ENCODE results near the gene DCX. TPM values are rescaled to one million over a fixed set of nuclear protein-coding genes. Genes with fewer than 3 reads are reported as not detected.

DCX gene
- polyA plus RNA-seq, 3 donors, result not detected

GRCh38 chrX:111410590-111411078 is 1.4 kb downstream of the DCX start:
- no peaks in the 10 kb centered on the region for H3K79me2 ChIP-seq (ENCODE audit: insufficient read depth, low read length)
- intact Hi-C loops (cut with micrococcal nuclease), result no loop called here
- no peak overlapping the region for H3K9ac ChIP-seq (ENCODE audit: insufficient read depth, low read length, poor library complexity, severe bottlenecking)
- H4K20me1 ChIP-seq (ENCODE audit: insufficient read depth, low read length), result no peaks in the 10 kb centered on the region
- no peak for TF ChIP-seq CTCF (IDR thresholded peaks at IDR 0.05)
- Mint-ChIP-seq H3K4me1 (no peaks in the 10 kb centered on the region), H3K36me3 (no peaks in the 10 kb centered on the region), H3K27me3 (ENCODE audit: low read depth in 3 of 3) (peaks cover 0 to 14% (median 8%) of the 10 kb centered on the region in 3 donors), H3K4me3 (no peak overlapping the region), H3K27ac (no peak overlapping the region), H3K9me3 (peaks cover 0 to 4% (median 1%) of the 10 kb centered on the region in 7 donors)
- DNase-seq, result no peak
- H3K4me2 ChIP-seq (replicated peaks; ENCODE audit: extremely low read depth, low read length, poor library complexity, severe bottlenecking), result no peak overlapping the region
- WGBS (ENCODE audit: insufficient coverage), result no CpG with 5 or more reads among the region's 2 CpGs
- no peak overlapping the region for H3K4me3 ChIP-seq (replicated peaks in 1 of 3; ENCODE audit: low read depth in 2 of 3, low read length in 3 of 3)
- no peaks in the 10 kb centered on the region for H3K4me1 ChIP-seq (ENCODE audit: control insufficient read depth in 1 of 2, insufficient read depth in 2 of 2, low read length in 2 of 2)
- H3K27ac ChIP-seq (ENCODE audit: low read depth in 1 of 2, low read length in 2 of 2), result no peak overlapping the region
- H2AFZ ChIP-seq (ENCODE audit: insufficient read depth, low read depth, low read length, poor library complexity, severe bottlenecking), result no peak overlapping the region
- peaks cover 2 to 8% of the 10 kb centered on the region in 2 donors for H3K27me3 ChIP-seq (ENCODE audit: control insufficient read depth in 2 of 2, insufficient read depth in 2 of 2, low read length in 2 of 2)
- no peaks in the 10 kb centered on the region for H3K36me3 ChIP-seq (replicated peaks in 1 of 2; ENCODE audit: control insufficient read depth in 1 of 2, insufficient read depth in 2 of 2, low read length in 2 of 2)
- H3K9me3 ChIP-seq (replicated peaks in 1 of 2; ENCODE audit: control insufficient read depth in 1 of 2, insufficient read depth in 1 of 2, low read length in 2 of 2), result no peaks in the 10 kb centered on the region

- Histone ChIP-seq H3K36me3 (replicated peaks in 1 of 2; ENCODE audit: control insufficient read depth in 1 of 2, insufficient read depth in 2 of 2, low read length in 2 of 2) (no peaks in the 10 kb centered on the region), H3K4me1 (ENCODE audit: control insufficient read depth in 1 of 2, insufficient read depth in 2 of 2, low read length in 2 of 2) (no peaks in the 10 kb centered on the region), H3K9me3 (replicated peaks in 1 of 2; ENCODE audit: control insufficient read depth in 1 of 2, insufficient read depth in 1 of 2, low read length in 2 of 2) (no peaks in the 10 kb centered on the region), H3K79me2 (ENCODE audit: insufficient read depth, low read length) (no peaks in the 10 kb centered on the region), H3K27me3 (ENCODE audit: control insufficient read depth in 2 of 2, insufficient read depth in 2 of 2, low read length in 2 of 2) (peaks cover 2 to 8% of the 10 kb centered on the region in 2 donors), H3K4me2 (replicated peaks; ENCODE audit: extremely low read depth, low read length, poor library complexity, severe bottlenecking) (no peak overlapping the region), H3K27ac (ENCODE audit: low read depth in 1 of 2, low read length in 2 of 2) (no peak overlapping the region), H3K9ac (ENCODE audit: insufficient read depth, low read length, poor library complexity, severe bottlenecking) (no peak overlapping the region), H3K4me3 (replicated peaks in 1 of 3; ENCODE audit: low read depth in 2 of 3, low read length in 3 of 3) (no peak overlapping the region), H2AFZ (ENCODE audit: insufficient read depth, low read depth, low read length, poor library complexity, severe bottlenecking) (no peak overlapping the region), H4K20me1 (ENCODE audit: insufficient read depth, low read length) (no peaks in the 10 kb centered on the region)
- no CpG with 5 or more reads among the region's 3 CpGs for WGBS (ENCODE audit: insufficient coverage)
- no peaks in the 10 kb centered on the region for H3K4me1 Mint-ChIP-seq
- no peak for TF ChIP-seq CTCF (IDR thresholded peaks at IDR 0.05)
- intact Hi-C loops (cut with micrococcal nuclease), result no loop called here
- H3K4me3 Mint-ChIP-seq, result no peak overlapping the region
- H3K27me3 Mint-ChIP-seq (ENCODE audit: low read depth in 3 of 3), result peaks cover 0 to 17% (median 7%) of the 10 kb centered on the region in 3 donors
- peaks cover 0 to 4% (median 0%) of the 10 kb centered on the region in 7 donors for H3K9me3 Mint-ChIP-seq
- no peaks in the 10 kb centered on the region for H3K36me3 Mint-ChIP-seq
- H3K27ac Mint-ChIP-seq, result no peak overlapping the region
- no peak for DNase-seq
Observed at GRCh38 chrX:111409326-111409725, 2.7 kb downstream of the DCX start.
